ENCODE measurements around the gene ATP1A3.

DNA sequence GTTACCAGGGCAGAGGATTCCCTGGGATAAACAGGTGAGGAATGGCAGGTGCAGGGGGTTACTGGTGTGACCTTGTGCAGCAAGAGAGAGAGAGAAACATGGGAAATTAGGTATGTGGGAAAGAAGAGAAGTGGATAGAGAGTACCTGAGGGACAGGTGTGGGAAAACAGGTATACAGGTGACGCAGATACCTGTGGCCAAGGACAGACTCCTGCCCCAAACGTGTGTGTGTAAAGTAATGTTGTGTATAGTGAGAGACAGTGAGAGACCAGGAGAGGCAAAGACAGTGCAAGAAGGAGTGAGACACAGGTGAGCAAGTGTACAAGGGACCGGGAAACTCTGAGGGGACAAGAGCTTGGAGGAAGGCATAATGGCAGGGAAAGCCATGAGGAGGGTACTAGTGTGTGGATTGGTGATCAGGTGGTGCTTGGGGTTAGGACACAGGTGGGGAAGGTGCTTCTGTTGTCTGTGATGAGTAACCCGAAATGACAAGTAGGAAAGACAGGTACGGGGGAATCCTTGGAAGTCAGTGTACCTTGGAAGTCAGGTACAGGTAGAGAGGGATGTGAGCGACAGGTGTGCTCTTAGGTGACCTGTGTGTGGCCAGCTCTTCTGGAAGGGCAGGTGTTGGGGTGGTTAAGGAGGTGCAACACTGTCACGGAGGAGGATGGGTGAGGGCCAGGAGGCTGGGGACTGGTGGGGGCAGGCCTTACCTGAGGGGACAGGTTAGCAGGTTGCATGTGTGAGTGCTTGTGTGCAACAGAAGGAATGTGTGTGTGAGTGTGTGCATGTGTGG is 68.6 kb downstream of the ATP1A3 start:
- no peak for TF ChIP-seq NFYB (CRISPR knock-in tag; conservative IDR thresholded peaks at IDR 0.05; ENCODE audit: low read depth)
- TF ChIP-seq ZNF671 (CRISPR knock-in tag; IDR thresholded peaks at IDR 0.05): no peak
- TF ChIP-seq, protein P1, sequence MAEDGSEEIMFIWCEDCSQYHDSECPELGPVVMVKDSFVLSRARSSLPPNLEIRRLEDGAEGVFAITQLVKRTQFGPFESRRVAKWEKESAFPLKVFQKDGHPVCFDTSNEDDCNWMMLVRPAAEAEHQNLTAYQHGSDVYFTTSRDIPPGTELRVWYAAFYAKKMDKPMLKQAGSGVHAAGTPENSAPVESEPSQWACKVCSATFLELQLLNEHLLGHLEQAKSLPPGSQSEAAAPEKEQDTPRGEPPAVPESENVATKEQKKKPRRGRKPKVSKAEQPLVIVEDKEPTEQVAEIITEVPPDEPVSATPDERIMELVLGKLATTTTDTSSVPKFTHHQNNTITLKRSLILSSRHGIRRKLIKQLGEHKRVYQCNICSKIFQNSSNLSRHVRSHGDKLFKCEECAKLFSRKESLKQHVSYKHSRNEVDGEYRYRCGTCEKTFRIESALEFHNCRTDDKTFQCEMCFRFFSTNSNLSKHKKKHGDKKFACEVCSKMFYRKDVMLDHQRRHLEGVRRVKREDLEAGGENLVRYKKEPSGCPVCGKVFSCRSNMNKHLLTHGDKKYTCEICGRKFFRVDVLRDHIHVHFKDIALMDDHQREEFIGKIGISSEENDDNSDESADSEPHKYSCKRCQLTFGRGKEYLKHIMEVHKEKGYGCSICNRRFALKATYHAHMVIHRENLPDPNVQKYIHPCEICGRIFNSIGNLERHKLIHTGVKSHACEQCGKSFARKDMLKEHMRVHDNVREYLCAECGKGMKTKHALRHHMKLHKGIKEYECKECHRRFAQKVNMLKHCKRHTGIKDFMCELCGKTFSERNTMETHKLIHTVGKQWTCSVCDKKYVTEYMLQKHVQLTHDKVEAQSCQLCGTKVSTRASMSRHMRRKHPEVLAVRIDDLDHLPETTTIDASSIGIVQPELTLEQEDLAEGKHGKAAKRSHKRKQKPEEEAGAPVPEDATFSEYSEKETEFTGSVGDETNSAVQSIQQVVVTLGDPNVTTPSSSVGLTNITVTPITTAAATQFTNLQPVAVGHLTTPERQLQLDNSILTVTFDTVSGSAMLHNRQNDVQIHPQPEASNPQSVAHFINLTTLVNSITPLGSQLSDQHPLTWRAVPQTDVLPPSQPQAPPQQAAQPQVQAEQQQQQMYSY (CRISPR knock-in tag; IDR thresholded peaks at IDR 0.05): no peak
- TF ChIP-seq, protein P2, sequence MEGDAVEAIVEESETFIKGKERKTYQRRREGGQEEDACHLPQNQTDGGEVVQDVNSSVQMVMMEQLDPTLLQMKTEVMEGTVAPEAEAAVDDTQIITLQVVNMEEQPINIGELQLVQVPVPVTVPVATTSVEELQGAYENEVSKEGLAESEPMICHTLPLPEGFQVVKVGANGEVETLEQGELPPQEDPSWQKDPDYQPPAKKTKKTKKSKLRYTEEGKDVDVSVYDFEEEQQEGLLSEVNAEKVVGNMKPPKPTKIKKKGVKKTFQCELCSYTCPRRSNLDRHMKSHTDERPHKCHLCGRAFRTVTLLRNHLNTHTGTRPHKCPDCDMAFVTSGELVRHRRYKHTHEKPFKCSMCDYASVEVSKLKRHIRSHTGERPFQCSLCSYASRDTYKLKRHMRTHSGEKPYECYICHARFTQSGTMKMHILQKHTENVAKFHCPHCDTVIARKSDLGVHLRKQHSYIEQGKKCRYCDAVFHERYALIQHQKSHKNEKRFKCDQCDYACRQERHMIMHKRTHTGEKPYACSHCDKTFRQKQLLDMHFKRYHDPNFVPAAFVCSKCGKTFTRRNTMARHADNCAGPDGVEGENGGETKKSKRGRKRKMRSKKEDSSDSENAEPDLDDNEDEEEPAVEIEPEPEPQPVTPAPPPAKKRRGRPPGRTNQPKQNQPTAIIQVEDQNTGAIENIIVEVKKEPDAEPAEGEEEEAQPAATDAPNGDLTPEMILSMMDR (IDR thresholded peaks at IDR 0.05): no peak
- TF ChIP-seq ETV6 (CRISPR knock-in tag; IDR thresholded peaks at IDR 0.05): no peak
- no peak for TF ChIP-seq ATF1 (CRISPR knock-in tag; IDR thresholded peaks at IDR 0.05)
- TF ChIP-seq, protein P3, sequence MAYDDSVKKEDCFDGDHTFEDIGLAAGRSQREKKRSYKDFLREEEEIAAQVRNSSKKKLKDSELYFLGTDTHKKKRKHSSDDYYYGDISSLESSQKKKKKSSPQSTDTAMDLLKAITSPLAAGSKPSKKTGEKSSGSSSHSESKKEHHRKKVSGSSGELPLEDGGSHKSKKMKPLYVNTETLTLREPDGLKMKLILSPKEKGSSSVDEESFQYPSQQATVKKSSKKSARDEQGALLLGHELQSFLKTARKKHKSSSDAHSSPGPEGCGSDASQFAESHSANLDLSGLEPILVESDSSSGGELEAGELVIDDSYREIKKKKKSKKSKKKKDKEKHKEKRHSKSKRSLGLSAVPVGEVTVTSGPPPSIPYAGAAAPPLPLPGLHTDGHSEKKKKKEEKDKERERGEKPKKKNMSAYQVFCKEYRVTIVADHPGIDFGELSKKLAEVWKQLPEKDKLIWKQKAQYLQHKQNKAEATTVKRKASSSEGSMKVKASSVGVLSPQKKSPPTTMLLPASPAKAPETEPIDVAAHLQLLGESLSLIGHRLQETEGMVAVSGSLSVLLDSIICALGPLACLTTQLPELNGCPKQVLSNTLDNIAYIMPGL (CRISPR knock-in tag; IDR thresholded peaks at IDR 0.05): no peak
- TF ChIP-seq, protein P4, sequence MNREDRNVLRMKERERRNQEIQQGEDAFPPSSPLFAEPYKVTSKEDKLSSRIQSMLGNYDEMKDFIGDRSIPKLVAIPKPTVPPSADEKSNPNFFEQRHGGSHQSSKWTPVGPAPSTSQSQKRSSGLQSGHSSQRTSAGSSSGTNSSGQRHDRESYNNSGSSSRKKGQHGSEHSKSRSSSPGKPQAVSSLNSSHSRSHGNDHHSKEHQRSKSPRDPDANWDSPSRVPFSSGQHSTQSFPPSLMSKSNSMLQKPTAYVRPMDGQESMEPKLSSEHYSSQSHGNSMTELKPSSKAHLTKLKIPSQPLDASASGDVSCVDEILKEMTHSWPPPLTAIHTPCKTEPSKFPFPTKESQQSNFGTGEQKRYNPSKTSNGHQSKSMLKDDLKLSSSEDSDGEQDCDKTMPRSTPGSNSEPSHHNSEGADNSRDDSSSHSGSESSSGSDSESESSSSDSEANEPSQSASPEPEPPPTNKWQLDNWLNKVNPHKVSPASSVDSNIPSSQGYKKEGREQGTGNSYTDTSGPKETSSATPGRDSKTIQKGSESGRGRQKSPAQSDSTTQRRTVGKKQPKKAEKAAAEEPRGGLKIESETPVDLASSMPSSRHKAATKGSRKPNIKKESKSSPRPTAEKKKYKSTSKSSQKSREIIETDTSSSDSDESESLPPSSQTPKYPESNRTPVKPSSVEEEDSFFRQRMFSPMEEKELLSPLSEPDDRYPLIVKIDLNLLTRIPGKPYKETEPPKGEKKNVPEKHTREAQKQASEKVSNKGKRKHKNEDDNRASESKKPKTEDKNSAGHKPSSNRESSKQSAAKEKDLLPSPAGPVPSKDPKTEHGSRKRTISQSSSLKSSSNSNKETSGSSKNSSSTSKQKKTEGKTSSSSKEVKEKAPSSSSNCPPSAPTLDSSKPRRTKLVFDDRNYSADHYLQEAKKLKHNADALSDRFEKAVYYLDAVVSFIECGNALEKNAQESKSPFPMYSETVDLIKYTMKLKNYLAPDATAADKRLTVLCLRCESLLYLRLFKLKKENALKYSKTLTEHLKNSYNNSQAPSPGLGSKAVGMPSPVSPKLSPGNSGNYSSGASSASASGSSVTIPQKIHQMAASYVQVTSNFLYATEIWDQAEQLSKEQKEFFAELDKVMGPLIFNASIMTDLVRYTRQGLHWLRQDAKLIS (CRISPR knock-in tag; IDR thresholded peaks at IDR 0.05; ENCODE audit: borderline replicate concordance): no peak
- no peak for TF ChIP-seq NR1H2 (CRISPR knock-in tag; IDR thresholded peaks at IDR 0.05)
- TF ChIP-seq MYBL2 (CRISPR knock-in tag; IDR thresholded peaks at IDR 0.05): no peak
- TF ChIP-seq, protein P5, sequence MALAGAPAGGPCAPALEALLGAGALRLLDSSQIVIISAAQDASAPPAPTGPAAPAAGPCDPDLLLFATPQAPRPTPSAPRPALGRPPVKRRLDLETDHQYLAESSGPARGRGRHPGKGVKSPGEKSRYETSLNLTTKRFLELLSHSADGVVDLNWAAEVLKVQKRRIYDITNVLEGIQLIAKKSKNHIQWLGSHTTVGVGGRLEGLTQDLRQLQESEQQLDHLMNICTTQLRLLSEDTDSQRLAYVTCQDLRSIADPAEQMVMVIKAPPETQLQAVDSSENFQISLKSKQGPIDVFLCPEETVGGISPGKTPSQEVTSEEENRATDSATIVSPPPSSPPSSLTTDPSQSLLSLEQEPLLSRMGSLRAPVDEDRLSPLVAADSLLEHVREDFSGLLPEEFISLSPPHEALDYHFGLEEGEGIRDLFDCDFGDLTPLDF (CRISPR knock-in tag; IDR thresholded peaks at IDR 0.05): no peak
- TF ChIP-seq, protein P6, sequence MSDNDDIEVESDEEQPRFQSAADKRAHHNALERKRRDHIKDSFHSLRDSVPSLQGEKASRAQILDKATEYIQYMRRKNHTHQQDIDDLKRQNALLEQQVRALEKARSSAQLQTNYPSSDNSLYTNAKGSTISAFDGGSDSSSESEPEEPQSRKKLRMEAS (CRISPR knock-in tag; IDR thresholded peaks at IDR 0.05): no peak
- no peak for TF ChIP-seq ESRRA (CRISPR knock-in tag; IDR thresholded peaks at IDR 0.05; ENCODE audit: borderline replicate concordance)

Data from WTC11 (cell line).